Measurements from ENCODE around the gene FBLN1.
A peak's percentile ranks its signal among the peaks of the same experiment; 100 is the strongest.

FBLN1 gene

GRCh38 chr22:45548991-45549761, 46.5 kb downstream of the FBLN1 start:
- no peaks in the 10 kb centered on the region for H3K27me3 ChIP-seq (ENCODE audit: insufficient read depth, poor library complexity, severe bottlenecking)
- no peak overlapping the region for H3K4me3 ChIP-seq (ENCODE audit: severe bottlenecking)
- H3K4me1 ChIP-seq (ENCODE audit: insufficient read depth, poor library complexity, severe bottlenecking): peaks cover 21% of the 10 kb centered on the region
- DNase-seq (ENCODE audit: low spot score) (no peak), ATAC-seq (ENCODE audit: low read depth) (peak; percentile 80)
- H3K36me3 ChIP-seq (ENCODE audit: low read depth): peaks cover 21% of the 10 kb centered on the region
- no peaks in the 10 kb centered on the region for H3K9me3 ChIP-seq (ENCODE audit: severe bottlenecking)
- TF ChIP-seq, protein P1, sequence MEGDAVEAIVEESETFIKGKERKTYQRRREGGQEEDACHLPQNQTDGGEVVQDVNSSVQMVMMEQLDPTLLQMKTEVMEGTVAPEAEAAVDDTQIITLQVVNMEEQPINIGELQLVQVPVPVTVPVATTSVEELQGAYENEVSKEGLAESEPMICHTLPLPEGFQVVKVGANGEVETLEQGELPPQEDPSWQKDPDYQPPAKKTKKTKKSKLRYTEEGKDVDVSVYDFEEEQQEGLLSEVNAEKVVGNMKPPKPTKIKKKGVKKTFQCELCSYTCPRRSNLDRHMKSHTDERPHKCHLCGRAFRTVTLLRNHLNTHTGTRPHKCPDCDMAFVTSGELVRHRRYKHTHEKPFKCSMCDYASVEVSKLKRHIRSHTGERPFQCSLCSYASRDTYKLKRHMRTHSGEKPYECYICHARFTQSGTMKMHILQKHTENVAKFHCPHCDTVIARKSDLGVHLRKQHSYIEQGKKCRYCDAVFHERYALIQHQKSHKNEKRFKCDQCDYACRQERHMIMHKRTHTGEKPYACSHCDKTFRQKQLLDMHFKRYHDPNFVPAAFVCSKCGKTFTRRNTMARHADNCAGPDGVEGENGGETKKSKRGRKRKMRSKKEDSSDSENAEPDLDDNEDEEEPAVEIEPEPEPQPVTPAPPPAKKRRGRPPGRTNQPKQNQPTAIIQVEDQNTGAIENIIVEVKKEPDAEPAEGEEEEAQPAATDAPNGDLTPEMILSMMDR (IDR thresholded peaks at IDR 0.05; ENCODE audit: poor library complexity, severe bottlenecking): peak; percentile 22
- H3K27ac ChIP-seq (ENCODE audit: poor library complexity, severe bottlenecking): peak overlapping the region; percentile 40

GRCh38 chr22:45549762-45550378, 47.2 kb downstream of the FBLN1 start:
- TF ChIP-seq, protein P1 (IDR thresholded peaks at IDR 0.05; ENCODE audit: poor library complexity, severe bottlenecking): no peak
- H3K36me3 ChIP-seq (ENCODE audit: low read depth): peaks cover 19% of the 10 kb centered on the region
- peak overlapping the region; percentile 40 for H3K27ac ChIP-seq (ENCODE audit: poor library complexity, severe bottlenecking)
- no peaks in the 10 kb centered on the region for H3K27me3 ChIP-seq (ENCODE audit: insufficient read depth, poor library complexity, severe bottlenecking)
- H3K9me3 ChIP-seq (ENCODE audit: severe bottlenecking): no peaks in the 10 kb centered on the region
- ATAC-seq (ENCODE audit: low read depth) (no peak), DNase-seq (ENCODE audit: low spot score) (no peak)
- H3K4me3 ChIP-seq (ENCODE audit: severe bottlenecking): no peak overlapping the region
- H3K4me1 ChIP-seq (ENCODE audit: insufficient read depth, poor library complexity, severe bottlenecking): peaks cover 21% of the 10 kb centered on the region

DNA sequence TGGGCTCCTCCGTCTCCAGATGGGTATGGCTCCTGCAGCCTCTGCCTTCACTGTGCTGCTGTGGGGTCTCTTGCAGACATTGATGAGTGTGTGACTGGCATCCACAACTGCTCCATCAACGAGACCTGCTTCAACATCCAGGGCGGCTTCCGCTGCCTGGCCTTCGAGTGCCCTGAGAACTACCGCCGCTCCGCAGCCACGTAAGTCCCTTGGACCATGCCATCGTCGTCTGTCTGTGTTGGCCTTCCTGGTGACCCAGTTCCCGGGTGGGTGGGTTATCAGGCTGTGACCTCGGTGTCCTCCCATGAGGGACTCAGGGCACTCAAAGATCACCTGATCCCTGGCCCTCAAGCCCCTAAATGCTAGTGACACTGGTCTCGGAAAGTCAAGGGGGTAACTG, 47.7 kb downstream of the FBLN1 start:
- peaks cover 17% of the 10 kb centered on the region for H3K36me3 ChIP-seq (ENCODE audit: low read depth)
- ATAC-seq (ENCODE audit: low read depth): no peak
- H3K27me3 ChIP-seq (ENCODE audit: insufficient read depth, poor library complexity, severe bottlenecking): no peaks in the 10 kb centered on the region
- TF ChIP-seq, protein P1 (IDR thresholded peaks at IDR 0.05; ENCODE audit: poor library complexity, severe bottlenecking): no peak
- no peak for DNase-seq (ENCODE audit: low spot score)
- no peak overlapping the region for H3K27ac ChIP-seq (ENCODE audit: poor library complexity, severe bottlenecking)
- peaks cover 21% of the 10 kb centered on the region for H3K4me1 ChIP-seq (ENCODE audit: insufficient read depth, poor library complexity, severe bottlenecking)
- no peak overlapping the region for H3K4me3 ChIP-seq (ENCODE audit: severe bottlenecking)
- H3K9me3 ChIP-seq (ENCODE audit: severe bottlenecking): no peaks in the 10 kb centered on the region

DNA sequence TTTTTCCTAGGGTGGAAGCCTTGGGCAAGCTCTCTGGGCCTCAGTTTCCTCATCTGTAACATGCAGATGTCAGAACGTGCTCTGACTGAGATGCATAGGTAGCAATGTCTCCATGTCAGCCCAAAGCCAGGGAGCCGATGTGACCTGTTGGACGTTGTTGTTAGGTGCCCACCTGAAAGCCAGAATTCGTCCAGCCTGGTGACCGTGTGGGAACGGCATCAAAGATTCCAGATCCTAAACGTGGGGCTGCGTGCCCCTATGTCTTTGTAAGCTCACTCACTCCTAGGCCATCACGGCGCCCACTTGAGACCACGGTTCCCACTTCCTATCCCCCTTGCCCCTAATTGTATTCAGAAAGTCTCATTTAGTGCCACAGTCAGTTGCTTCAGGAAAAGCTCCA, 48.2 kb downstream of the FBLN1 start:
- TF ChIP-seq, protein P1 (IDR thresholded peaks at IDR 0.05; ENCODE audit: poor library complexity, severe bottlenecking): no peak
- Histone ChIP-seq H3K4me1 (ENCODE audit: insufficient read depth, poor library complexity, severe bottlenecking) (peaks cover 21% of the 10 kb centered on the region), H3K4me3 (ENCODE audit: severe bottlenecking) (no peak overlapping the region), H3K36me3 (ENCODE audit: low read depth) (peaks cover 17% of the 10 kb centered on the region), H3K9me3 (ENCODE audit: severe bottlenecking) (no peaks in the 10 kb centered on the region), H3K27me3 (ENCODE audit: insufficient read depth, poor library complexity, severe bottlenecking) (no peaks in the 10 kb centered on the region), H3K27ac (ENCODE audit: poor library complexity, severe bottlenecking) (no peak overlapping the region)
- ATAC-seq (ENCODE audit: low read depth) (no peak), DNase-seq (ENCODE audit: low spot score) (no peak)
